Ovary (tissue), 3 donors: ENCODE data around the gene DENND1A.
"Not testable (repeated sequence)": the region's sequence is repeated elsewhere in the genome, so short reads cannot be mapped to it uniquely, and the experiment has no call there.

Source experiments
- CTCF ChIP-seq, 3 donors: fragments of 450-650 bp in 2 of 3; fragments of 200-600 bp in 1 of 3; IDR thresholded peaks; one replicate each; pipeline versions ENCODE4 v1.5.1 to v1.8.0; 2016 to 2022; ENCODE audit warnings: antibody characterized with exemption in 3 of 3, mild to moderate bottlenecking in 1 of 3
- EP300 ChIP-seq: sonication (generic); formaldehyde crosslinking; IDR thresholded peaks from one replicate; pipeline ENCODE4 v1.6.1; 2017; ENCODE audit warnings: antibody characterized with exemption
- POLR2A ChIP-seq: fragments of 450-650 bp; IDR thresholded peaks from one replicate; pipeline ENCODE4 v1.6.1; 2017; ENCODE audit warnings: antibody characterized with exemption, mild to moderate bottlenecking, moderate library complexity
- donor health status: DM: no; HTN: no; CAD: no.

DNA sequence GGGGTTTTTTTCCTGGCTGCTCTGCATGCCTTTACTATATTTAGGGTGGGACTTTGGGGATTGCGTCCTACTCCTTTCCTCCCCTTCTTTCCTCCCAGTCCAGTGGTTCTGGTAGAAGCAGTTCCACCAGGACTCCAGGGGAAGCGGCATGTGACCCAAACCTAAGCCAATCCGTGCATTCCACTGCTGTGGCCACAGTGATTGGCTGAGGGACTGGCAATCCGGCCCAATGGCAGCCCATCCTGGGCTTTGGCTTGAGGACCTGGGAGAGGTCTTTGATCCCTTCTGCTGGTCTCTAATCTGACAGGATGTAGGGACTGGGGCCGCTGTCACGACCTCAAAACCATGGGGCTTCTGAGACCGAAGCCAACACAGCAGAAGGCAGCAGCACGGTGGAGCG lies 46.7 kb upstream of the DENND1A start:
- TF ChIP-seq CTCF (IDR thresholded peaks at IDR 0.05); POLR2A; EP300: not testable (repeated sequence)
